Right lobe of liver (tissue), 6 donors: ENCODE results near the gene PIGB. TPM values are rescaled to one million over a fixed set of nuclear protein-coding genes. Genes with fewer than 3 reads are reported as not detected.
A peak's percentile ranks its signal among the peaks of the same experiment; 100 is the strongest.

Experiments
- ATAC-seq, 4 donors: fragments of 200-7000 bp; cut with Tn5 transposase; one replicate each; pipeline ENCODE4 v1.9.1; 2020; ENCODE audit warnings: mild to moderate bottlenecking in 4 of 4, moderate library complexity in 4 of 4
- DNase-seq, 3 donors: peaks; one replicate each; pipeline ENCODE4 v3.0.0-alpha.2; 2020
- H3K27ac ChIP-seq, 3 donors: fragments of 200-600 bp; one replicate each; pipeline ENCODE4 v1.8.0; 2022
- H3K27me3 ChIP-seq, 2 donors: fragments of 200-600 bp; one replicate each; pipeline ENCODE4 v1.8.0; 2022
- H3K36me3 ChIP-seq, 4 donors: fragments of 200-600 bp; sonication (generic) in 1 of 4; one replicate each; pipeline versions ENCODE4 v1.5.1 to v1.8.0; 2017 to 2022; ENCODE audit warnings: control low read depth in 1 of 4
- H3K4me1 ChIP-seq, 4 donors: fragments of 200-600 bp; sonication (generic) in 1 of 4; one replicate each; pipeline versions ENCODE4 v1.5.1 to v1.8.0; 2017 to 2022; ENCODE audit warnings: control low read depth in 1 of 4
- H3K4me3 ChIP-seq, 3 donors: fragments of 200-600 bp; one replicate each; pipeline ENCODE4 v1.8.0; 2022
- H3K9me3 ChIP-seq, 4 donors: fragments of 200-600 bp; sonication (generic) in 1 of 4; one replicate each; pipeline versions ENCODE4 v1.5.1 to v1.8.0; 2017 to 2022; ENCODE audit warnings: control low read depth in 1 of 4
- CTCF ChIP-seq, 4 donors: fragments of 200-600 bp in 3 of 4; fragments of 450-650 bp in 1 of 4; IDR thresholded peaks; one replicate each; pipeline versions ENCODE4 v1.5.1 to v1.8.0; 2016 to 2022; ENCODE audit warnings: antibody characterized with exemption in 4 of 4, mild to moderate bottlenecking in 2 of 4
- POLR2A ChIP-seq: fragments of 450-650 bp; IDR thresholded peaks from one replicate; pipeline ENCODE4 v1.6.1; 2017; ENCODE audit warnings: antibody characterized with exemption, mild to moderate bottlenecking
- WGBS: methylation state at CpG from one replicate; pipeline ENCODE4 v1.1.6; 2018; ENCODE audit warnings: low coverage, low lambda C conversion rate; ENCODE audit not compliant: insufficient coverage; ENCODE audit errors: missing lambda C conversion rate; 5-methylcytosine and 5-hydroxymethylcytosine counted together
- intact Hi-C, 2 donors: fragments of 100-400 bp; cut with DNase I; formaldehyde crosslinking; loops; one replicate each; pipeline versions ENCODE4 v1.11.2 to v1.14.1; 2022
- total RNA-seq, 6 experiments: library from RNA; depleted of rRNA in 2 of 6; stranded (reverse); fragments of >200 nt in 2 of 6; fragmentation: NEBNext Ultra II Directional in 3 of 6; extraction: Animal tissue kit (Norgen Biotek cat#: 25700) in 3 of 6; gene quantifications; one replicate each; pipeline versions ENCODE4 v1.1.0 to v1.2.4, GENCODE V29; 2016 to 2023
- donor health status: DM: no; HTN: yes; CAD: no.
- donor health status: DM: no; HTN: no; CAD: no.
- donor health status: DM: no; HTN: no; CAD: no.
- donor health status: DM: no; HTN: yes; CAD: no.
- donor health status: DM: no; HTN: yes; CAD: no.

The PIGB gene
- total RNA-seq, 6 experiments from 2014 or later, result 5.1 to 10.0 (median 6.5) TPM

DNA sequence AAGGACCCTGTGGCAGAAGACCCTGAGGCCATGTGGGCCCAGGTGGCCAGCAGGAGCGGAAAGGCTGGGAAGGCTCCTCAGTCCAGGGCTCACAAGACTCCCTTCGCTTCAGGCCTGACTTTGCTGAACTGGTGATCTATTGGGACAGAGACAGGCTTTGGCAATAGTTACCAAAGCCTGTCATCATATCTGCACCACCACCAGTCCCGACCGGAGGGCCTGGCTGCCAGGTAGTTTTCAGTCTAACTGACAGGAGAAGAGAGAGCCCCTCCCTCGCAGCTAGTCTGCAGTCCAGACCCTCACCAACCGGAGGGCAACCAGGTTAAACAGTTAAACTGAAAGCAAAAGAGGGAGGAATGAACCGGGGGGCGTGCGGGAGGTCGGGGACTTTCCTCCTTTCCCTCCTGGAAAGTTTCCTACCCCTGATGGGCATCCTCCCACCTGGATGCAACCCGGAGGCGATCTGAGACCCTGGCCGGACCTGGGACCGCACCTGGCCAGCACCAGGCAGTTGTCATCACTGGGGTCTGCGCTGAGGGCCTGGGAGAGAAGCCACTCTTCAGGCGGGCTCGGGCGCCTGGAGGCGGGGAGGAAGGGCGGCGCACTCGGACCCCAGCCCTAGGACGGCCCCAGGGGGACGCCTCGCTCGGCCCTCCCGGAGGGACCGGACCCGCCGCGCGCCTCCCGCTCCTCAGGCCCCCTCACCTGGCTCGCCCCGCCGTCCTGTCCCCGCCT is 29.8 kb upstream of the PIGB start:
- Histone ChIP-seq H3K36me3 (no peaks in the 10 kb centered on the region), H3K4me3 (peak overlapping the region; percentile 85 to 92 (median 85)), H3K9me3 (no peaks in the 10 kb centered on the region), H3K4me1 (peaks cover 0 to 16% (median 4%) of the 10 kb centered on the region in 4 donors), H3K27ac (peak overlapping the region; percentile 77 to 95 (median 93)), H3K27me3 (no peaks in the 10 kb centered on the region)
- 3% methylated on average over 10 of the region's 37 CpGs for WGBS
- intact Hi-C loops, result loop anchor here (5.0 kb wide), 2 partner anchors 37 to 67 kb away; no protein-coding TSS in a partner anchor
- ATAC-seq (peak; percentile 62 to 71 (median 64)), DNase-seq (peak; percentile 57 to 67 (median 62))
- TF ChIP-seq CTCF (IDR thresholded peaks at IDR 0.05) (no peak), POLR2A (peak; percentile 51)

DNA sequence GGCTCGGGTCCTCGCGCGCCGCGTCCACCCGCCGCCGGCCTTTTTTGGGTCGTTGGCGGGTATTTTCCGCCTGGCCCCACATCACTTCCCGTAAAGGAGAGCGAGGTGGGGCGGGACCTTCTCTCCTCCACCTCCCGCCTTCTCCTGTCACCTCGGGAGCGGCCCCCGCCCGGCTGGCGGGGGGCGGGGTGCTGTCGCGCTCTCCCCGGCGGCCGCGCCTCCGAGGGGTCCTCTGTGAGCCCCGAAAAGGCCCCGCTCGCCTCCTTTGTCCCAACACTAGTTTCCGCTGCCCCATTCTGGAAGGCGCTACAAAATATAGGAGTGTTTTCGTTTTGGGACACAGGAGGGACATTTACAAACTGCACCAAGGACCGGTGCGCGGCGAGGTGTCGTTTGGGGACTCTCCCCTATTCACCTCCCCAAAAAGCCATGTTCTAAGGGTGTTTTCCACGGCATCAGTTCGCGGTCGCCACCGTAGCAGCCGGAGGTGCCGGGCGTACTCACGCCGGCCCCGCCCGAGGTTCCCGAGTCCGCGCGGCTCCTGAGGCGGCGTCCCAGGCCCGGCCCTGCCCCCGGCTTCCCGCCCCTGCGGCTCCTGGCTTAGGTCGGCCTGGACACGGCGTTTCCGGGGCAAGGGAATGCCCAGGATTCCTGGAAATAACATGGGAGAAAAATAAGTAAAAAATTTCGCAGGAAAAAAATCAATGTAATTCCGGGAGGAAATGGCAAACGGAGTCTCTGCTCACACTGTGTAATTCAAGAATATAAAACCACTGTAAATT is 29.1 kb upstream of the PIGB start, which contains the start of gene RAB27A:
Gene RAB27A, minus strand, starts transcription at position 68 of the 782 bp plus-strand sequence. CDS start 54,879 bp downstream, outside the sequence.
- ATAC-seq, result peak; percentile 83 to 91 (median 88)
- peaks cover 0 to 16% (median 3%) of the 10 kb centered on the region in 4 donors for H3K4me1 ChIP-seq
- TF ChIP-seq CTCF (IDR thresholded peaks at IDR 0.05) (no peak), POLR2A (peak; percentile 71)
- DNase-seq, result peak; percentile 88 to 92 (median 88)
- no peaks in the 10 kb centered on the region for H3K36me3 ChIP-seq
- H3K4me3 ChIP-seq, result peak within 1 kb of the TSS; percentile 85 to 92 (median 85)
- no peaks in the 10 kb centered on the region for H3K9me3 ChIP-seq
- intact Hi-C loops, result loop anchor here (5.0 kb wide), 2 partner anchors 38 to 68 kb away; no protein-coding TSS in a partner anchor
- H3K27ac ChIP-seq, result peak within 1 kb of the TSS; percentile 77 to 95 (median 93)
- H3K27me3 ChIP-seq, result no peaks in the 10 kb centered on the region
- WGBS, result under 1% methylated on average over 22 of the region's 69 CpGs

- H3K27ac ChIP-seq, result peak overlapping the region; percentile 77 to 95 (median 93)
- WGBS, result 13% methylated on average over 17 of the region's 17 CpGs
- intact Hi-C loops, result no loop called here
These were observed 28.4 kb upstream of the PIGB start for GRCh38 chr15:55290528-55291057.

More at GRCh38 chr15:55290528-55291057, 28.4 kb upstream of the PIGB start:
- ATAC-seq (peak; percentile 82 to 89 (median 84)), DNase-seq (peak; percentile 85 to 88 (median 88))
- peak; percentile 84 to 96 (median 92) for TF ChIP-seq CTCF (IDR thresholded peaks at IDR 0.05)
- TF ChIP-seq POLR2A, result no peak
- no peaks in the 10 kb centered on the region for H3K27me3 ChIP-seq
- H3K9me3 ChIP-seq, result no peaks in the 10 kb centered on the region
- H3K4me3 ChIP-seq, result peak overlapping the region; percentile 85 to 92 (median 85)
- H3K36me3 ChIP-seq, result no peaks in the 10 kb centered on the region
- H3K4me1 ChIP-seq, result peaks cover 0 to 16% (median 3%) of the 10 kb centered on the region in 4 donors
